Dermis blood vessel endothelial cell (primary cell): ENCODE data around the gene CRTAP. TPM values are rescaled to one million over a fixed set of nuclear protein-coding genes. Genes with fewer than 3 reads are reported as not detected.
"Not testable (repeated sequence)": the region's sequence is repeated elsewhere in the genome, so short reads cannot be mapped to it uniquely, and the experiment has no call there.

Source experiments
- DNase-seq: peaks from one replicate; pipeline ENCODE4 v3.0.0; 2010
- total RNA-seq: library from RNA; depleted of rRNA; stranded (reverse); fragments of >200 nt; gene quantifications from 2 replicates; pipeline ENCODE4 v1.2.3, GENCODE V29; 2014

CRTAP gene
- total RNA-seq, 1 donor from 2014 or later: 132 TPM

- no peak for DNase-seq
These were observed 13.6 kb upstream of the CRTAP start for GRCh38 chr3:33100229-33100628.

DNA sequence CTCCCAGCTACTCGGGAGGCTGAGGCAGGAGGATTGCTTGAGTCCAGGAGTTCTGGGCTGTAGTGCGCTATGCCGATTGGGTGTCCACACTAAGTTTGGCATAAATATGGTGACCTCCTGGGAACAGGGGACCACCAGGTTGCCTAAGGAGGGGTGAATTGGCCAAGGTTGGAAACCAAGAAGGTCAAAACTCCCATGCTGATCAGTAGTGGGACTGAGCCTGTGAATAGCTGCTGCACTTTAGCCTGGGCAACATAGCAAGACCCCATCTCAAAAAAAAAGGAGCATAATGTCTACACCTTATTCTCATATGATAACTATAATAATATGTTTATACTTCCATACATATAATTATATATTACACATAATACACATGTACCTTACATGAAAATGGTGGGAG, 10.8 kb upstream of the CRTAP start:
- DNase-seq: no peak

DNA sequence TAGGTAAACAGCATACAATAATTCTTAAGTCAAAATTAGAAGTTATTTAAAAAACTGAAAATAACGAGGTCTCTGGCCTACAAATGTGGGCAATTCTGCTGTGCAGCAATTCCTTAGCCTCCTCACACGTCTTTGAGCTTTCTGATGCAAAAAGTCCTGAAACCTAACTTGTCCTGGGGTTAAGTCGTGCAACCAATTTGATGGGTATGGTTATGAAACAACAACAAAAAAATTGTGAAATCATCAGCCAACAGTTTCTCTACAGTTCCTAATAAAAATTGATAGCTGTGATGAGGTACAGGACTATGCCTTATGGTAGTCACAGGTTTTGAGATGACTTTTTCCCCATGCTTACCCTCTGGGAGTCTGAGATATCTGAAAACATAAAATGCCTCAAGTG, 10.3 kb upstream of the CRTAP start:
- no peak for DNase-seq

GRCh38 chr3:33104803-33105202, 9.0 kb upstream of the CRTAP start:
- DNase-seq: no peak

- no peak for DNase-seq
These were observed 8.4 kb upstream of the CRTAP start for GRCh38 chr3:33105341-33105948.

DNA sequence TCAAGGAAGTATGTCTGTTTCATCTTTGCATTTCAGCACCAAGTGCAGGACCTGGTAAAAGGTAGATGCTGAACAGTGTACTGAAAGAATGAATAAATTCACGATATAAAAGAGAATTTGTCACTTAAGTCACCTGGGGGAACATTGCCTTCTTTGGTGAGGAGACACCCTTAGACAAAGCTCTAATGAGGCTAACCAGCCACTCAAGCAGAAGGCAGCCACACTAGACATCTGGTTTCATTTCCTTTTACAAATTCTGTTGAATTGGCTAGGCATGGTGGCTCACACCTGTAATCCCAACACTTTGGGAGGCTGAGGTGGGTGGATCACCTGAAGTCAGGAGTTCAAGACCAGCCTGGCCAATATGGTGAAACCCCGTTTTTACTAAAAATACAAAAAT, 7.0 kb upstream of the CRTAP start:
- DNase-seq: not testable (repeated sequence)

- DNase-seq: no peak
These were observed 2.2 kb upstream of the CRTAP start for GRCh38 chr3:33111581-33111980.

GRCh38 chr3:33114622-33115023, 809 bp downstream of the CRTAP start:
- DNase-seq: no peak

GRCh38 chr3:33115024-33115768, 1.4 kb downstream of the CRTAP start:
- peak; percentile 71 for DNase-seq

DNA sequence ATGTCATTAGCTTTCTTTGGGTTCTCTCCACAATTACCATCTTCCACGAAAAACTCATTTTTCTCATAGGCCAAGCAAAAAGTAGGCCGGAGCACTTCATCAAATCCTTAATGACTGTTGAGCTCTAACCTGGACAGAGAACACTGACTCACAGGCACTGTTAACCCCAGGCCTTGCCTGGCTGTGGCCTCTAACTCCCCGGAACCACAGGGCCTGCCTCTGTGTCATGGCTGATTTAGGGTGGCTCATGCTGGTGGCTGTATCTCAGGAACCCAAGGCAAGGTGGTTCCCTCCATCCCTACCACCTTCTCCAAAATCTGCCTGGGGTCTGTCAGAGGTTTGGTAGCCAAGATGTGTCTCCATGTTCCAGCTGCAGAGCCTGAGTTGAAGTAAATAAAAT, 3.6 kb downstream of the CRTAP start:
- no peak for DNase-seq

GRCh38 chr3:33119891-33120290, 6.1 kb downstream of the CRTAP start:
- DNase-seq: no peak

DNA sequence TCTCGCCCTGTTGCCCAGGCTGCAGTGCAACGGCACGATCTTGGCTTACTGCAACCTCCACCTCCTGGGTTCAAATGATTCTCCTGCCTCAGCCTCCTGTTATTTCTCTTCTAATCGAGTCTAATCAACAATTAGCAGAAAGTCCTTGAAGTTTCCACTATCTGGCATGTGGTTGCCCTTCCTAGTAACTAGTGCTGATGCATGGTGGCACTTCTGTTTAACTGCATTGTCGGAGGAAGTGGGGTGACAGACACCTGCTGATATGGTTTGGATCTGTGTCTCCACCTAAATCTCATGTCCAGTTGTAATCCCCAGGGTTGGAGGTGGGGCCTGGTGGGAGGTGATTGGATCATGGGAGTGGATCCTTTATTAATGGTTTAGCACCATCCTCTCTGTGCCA, 9.2 kb downstream of the CRTAP start:
- DNase-seq: no peak

GRCh38 chr3:33124638-33125037, 10.8 kb downstream of the CRTAP start:
- DNase-seq: no peak

DNA sequence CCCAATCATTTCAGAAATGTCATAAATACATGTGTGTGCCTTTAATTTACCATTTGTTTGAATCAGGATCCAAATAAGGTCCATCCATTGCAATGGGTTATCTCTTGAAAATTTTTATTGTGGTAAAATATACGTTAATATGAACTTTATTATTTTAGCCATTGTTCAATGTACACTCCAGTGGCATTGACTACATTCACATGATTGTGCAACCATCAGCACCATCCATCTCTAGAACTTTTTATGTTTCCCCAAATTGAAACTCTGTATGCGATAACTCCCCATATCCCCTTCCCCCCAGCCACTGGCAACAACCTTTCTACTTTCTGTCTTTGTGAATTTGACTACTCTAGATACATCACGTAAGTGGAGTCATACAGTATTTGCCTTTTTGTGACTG, 12.0 kb downstream of the CRTAP start:
- no peak for DNase-seq

GRCh38 chr3:33128706-33129105, 14.9 kb downstream of the CRTAP start:
- DNase-seq: no peak

DNA sequence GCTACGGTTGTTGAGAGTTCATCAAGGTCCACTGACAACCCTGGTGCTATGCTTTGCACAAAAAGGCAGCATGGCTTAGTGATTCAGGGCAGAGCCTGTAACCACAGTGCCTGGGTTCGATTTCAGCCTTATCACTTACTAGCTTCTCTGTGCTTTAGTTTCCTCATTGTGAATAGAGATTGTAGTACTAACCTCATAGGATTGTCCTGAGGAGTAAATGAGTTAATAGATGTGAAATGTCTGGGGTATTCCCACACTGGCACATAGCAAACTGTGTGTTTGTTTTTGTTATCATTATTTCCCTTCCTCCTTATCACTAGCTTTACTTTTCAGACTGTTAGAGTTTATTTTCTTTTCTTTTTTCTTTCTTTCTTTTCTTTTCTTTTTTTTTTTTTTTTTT, 16.3 kb downstream of the CRTAP start:
- DNase-seq: no peak

DNA sequence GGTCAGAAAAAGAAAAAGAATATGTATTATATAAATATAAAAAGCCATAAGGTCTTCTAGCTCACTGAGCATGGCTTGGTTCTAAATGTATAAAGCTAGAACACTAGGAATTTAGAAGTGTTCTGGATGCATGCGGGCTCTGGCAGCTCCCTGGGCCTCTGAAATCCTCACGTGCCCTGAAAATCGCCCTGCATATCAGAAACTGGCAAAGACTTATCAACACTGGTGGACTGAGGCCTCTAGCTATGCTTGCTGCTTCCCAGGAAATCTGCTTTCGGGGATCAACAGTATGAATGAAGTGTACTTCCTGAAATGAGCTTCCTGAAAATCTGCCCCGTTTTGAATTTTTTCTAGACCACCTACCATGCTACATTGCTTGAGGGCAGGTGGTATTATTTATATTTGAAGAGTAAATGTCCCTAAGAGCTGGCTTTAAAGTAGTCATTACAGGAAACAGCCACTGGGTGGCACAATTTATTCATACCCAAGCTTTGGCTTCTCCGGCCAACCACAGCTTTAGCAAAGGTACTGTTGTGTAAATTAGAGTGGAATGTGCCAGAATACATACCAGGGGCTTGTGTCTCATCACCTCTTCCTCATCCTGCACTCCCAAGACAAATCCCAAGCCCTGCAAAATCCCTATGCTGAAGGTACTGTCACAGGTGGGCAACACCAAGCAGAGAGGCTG, 17.7 kb downstream of the CRTAP start:
- DNase-seq: peak; percentile 89

DNA sequence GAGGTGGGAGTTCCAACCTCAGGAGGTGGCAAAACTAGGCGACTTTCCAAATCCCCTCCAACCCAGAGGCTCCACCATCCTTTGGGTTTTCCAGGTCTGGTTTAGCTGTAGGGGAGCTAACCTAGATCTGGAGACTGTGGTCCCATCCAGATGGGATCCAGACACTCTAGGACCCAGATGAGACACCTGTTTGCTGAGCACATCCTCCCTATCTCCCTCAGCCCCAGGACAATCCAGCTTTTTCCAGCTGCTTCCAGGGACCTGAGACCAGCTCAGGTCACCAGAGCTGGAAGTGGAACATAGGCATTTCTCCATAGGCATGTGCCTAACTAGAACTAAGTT, 18.2 kb downstream of the CRTAP start:
- no peak for DNase-seq

DNA sequence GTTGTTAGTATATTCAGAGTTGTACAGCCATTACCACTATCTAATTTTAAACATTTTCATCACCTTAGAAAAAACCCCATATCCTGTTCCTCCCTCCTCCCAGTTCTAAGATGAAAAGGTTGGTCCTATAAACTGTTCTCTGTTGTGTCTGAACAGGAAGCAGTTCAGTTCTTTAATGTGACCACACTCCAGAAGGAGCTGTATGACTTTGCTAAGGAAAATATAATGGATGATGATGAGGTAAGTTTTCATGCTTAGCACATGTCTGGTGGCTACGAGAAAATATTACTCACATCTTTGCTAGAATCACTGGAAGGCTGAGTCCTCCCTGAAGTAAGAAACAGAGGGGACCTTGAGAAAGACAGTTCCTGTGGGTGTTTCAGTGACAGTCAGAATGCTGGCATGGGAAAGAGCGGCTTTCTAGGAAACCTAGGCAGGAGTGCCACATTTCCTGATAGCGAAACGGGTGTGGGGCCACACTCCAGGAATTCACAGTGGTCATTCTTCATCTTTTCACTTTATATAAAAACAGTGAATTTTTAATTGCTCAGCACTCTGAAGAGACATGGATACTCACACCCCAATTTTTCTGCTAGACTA, 20.3 kb downstream of the CRTAP start:
- DNase-seq: peak; percentile 74

- DNase-seq: no peak
These were observed 23.9 kb downstream of the CRTAP start for GRCh38 chr3:33137691-33138090.

- not testable (repeated sequence) for DNase-seq
These were observed 25.3 kb downstream of the CRTAP start for GRCh38 chr3:33139006-33139623.

DNA sequence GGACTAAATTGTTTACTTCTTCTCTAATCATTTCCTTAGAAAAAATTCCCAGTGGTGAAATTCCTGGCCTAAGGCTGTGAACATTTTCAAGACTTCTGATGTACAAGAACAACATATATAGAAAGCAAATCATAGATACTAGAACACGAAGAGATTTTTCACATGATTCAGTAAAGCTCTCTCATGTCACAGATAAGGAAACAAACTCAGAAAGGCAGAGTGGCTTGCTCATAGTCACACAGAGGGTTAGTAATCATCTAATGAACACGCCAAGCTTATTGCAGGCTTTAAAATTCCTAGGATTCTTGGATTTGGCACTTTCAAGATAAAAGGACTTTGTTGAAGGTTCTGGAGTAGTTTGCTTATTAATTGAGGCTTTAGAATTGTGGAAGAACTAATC, 26.2 kb downstream of the CRTAP start:
- no peak for DNase-seq

DNA sequence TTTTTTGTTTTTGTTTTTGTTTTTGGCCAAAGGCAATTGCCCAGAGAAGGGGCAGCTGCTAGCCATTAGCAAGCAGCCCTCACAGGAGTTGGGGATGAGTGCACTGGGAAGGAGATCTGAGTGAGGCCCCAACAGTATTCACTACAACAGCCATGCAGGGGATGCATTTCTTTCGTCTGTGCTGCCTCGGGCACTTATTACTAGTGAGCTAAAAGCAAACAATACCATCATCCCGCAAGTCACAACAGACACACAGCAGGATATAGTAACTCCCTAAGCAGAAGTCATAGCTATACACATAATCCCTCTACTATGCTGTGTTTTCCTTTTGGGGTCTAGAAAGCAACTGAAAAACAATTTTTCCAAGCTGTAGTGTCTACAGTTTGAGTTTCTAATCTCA, 27.2 kb downstream of the CRTAP start:
- DNase-seq: no peak
